ENCODE measurements around the gene NF1. TPM values are rescaled to one million over a fixed set of nuclear protein-coding genes. Genes with fewer than 3 reads are reported as not detected.
"Not testable (repeated sequence)": the region's sequence is repeated elsewhere in the genome, so short reads cannot be mapped to it uniquely, and the experiment has no call there.

The NF1 gene
- total RNA-seq, 4 donors from 2014 or later, result 66.1 to 107 (median 90.9) TPM

GRCh38 chr17:31308372-31309334 is 213.9 kb downstream of the NF1 start:
- DNase-seq (ENCODE audit: low spot score in 2 of 2), result no peak
- peaks cover 0 to 3% (median 0%) of the 10 kb centered on the region in 3 donors for H3K36me3 ChIP-seq
- no peaks in the 10 kb centered on the region for H3K9me3 ChIP-seq
- TF ChIP-seq, protein P1, sequence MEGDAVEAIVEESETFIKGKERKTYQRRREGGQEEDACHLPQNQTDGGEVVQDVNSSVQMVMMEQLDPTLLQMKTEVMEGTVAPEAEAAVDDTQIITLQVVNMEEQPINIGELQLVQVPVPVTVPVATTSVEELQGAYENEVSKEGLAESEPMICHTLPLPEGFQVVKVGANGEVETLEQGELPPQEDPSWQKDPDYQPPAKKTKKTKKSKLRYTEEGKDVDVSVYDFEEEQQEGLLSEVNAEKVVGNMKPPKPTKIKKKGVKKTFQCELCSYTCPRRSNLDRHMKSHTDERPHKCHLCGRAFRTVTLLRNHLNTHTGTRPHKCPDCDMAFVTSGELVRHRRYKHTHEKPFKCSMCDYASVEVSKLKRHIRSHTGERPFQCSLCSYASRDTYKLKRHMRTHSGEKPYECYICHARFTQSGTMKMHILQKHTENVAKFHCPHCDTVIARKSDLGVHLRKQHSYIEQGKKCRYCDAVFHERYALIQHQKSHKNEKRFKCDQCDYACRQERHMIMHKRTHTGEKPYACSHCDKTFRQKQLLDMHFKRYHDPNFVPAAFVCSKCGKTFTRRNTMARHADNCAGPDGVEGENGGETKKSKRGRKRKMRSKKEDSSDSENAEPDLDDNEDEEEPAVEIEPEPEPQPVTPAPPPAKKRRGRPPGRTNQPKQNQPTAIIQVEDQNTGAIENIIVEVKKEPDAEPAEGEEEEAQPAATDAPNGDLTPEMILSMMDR (IDR thresholded peaks at IDR 0.05), result no peak
- TF ChIP-seq POLR2A (IDR thresholded peaks at IDR 0.05) (no peak), EP300 (IDR thresholded peaks at IDR 0.05) (no peak)
- H3K27me3 ChIP-seq, result no peaks in the 10 kb centered on the region
- H3K4me1 ChIP-seq, result no peaks in the 10 kb centered on the region
- H3K27ac ChIP-seq, result peak overlapping the region in 2 of 4 donors; percentile 27 to 43
- H3K4me3 ChIP-seq, result no peak overlapping the region
- WGBS, 2 donors, result 72 to 74% methylated on average over 5 of the region's 5 CpGs

GRCh38 chr17:31309556-31309955 is 214.8 kb downstream of the NF1 start:
- Histone ChIP-seq H3K27me3 (no peaks in the 10 kb centered on the region), H3K4me1 (no peaks in the 10 kb centered on the region), H3K36me3 (peaks cover 0 to 3% (median 0%) of the 10 kb centered on the region in 3 donors), H3K9me3 (no peaks in the 10 kb centered on the region), H3K4me3 (peak overlapping the region in 1 of 4 donors; percentile 43), H3K27ac (peak overlapping the region in 3 of 4 donors; percentile 2 to 43 (median 37))
- WGBS, 2 donors, result 80 to 83% methylated on average over 2 of the region's 2 CpGs
- TF ChIP-seq, protein P1 (IDR thresholded peaks at IDR 0.05), result no peak
- TF ChIP-seq EP300 (IDR thresholded peaks at IDR 0.05), result no peak
- no peak for TF ChIP-seq POLR2A (IDR thresholded peaks at IDR 0.05)
- DNase-seq (ENCODE audit: low spot score in 2 of 2), result no peak

DNA sequence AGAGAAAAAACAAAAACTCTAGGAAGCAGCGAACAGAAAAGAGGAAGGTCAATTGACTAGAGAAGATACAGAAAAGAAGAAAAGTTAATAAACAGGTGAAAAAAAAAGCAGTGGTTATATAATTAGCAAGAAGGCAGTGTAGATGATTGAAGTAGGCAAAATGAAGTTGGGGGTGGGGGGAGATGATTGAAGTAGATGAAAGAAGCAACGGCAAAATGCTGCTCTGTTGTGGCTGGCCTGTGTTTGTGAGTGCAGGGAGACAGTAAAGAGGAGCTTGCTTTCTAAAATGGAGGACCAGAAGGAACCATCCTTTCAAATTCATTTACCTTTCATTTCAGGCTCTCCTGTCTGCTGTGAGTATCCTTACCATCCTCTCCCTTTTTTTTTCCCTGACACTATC is 215.5 kb downstream of the NF1 start:
- Histone ChIP-seq H3K27ac (peak overlapping the region in 3 of 4 donors; percentile 2 to 43 (median 37)), H3K9me3 (no peaks in the 10 kb centered on the region), H3K4me3 (peak overlapping the region in 1 of 4 donors; percentile 43), H3K36me3 (peaks cover 0 to 3% (median 0%) of the 10 kb centered on the region in 3 donors), H3K4me1 (no peaks in the 10 kb centered on the region), H3K27me3 (no peaks in the 10 kb centered on the region)
- TF ChIP-seq, protein P1 (IDR thresholded peaks at IDR 0.05), result no peak
- TF ChIP-seq POLR2A (IDR thresholded peaks at IDR 0.05), result no peak
- TF ChIP-seq EP300 (IDR thresholded peaks at IDR 0.05), result no peak
- no peak for DNase-seq (ENCODE audit: low spot score in 2 of 2)
- WGBS, 2 donors, result 51 to 63% methylated on average over 2 of the region's 2 CpGs

DNA sequence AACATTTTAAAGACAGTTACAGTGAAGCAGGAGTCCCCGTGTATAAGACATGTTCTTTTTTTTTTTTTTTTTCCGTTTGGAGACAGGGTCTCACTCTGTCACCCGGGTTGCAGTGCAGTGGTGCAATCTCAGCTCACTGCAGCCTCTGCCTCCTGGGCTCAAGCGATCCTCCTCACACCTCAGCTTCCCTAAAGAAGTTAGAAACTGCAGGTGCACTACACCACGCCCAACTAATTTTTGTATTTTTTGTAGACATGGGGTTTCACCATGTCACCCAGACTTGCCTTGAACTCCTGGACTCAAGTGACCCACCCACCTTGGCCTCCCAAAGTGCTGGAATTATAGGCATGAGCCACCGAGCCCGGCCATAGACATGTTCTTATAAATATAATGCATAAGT is 216.1 kb downstream of the NF1 start:
- TF ChIP-seq, protein P1 (IDR thresholded peaks at IDR 0.05), result no peak
- TF ChIP-seq POLR2A (IDR thresholded peaks at IDR 0.05) (no peak), EP300 (IDR thresholded peaks at IDR 0.05) (no peak)
- peak overlapping the region in 2 of 4 donors; percentile 38 to 43 for H3K4me3 ChIP-seq
- no peak for DNase-seq (ENCODE audit: low spot score in 2 of 2)
- peak overlapping the region in 2 of 4 donors; percentile 37 to 72 for H3K27ac ChIP-seq
- no peaks in the 10 kb centered on the region for H3K27me3 ChIP-seq
- no peaks in the 10 kb centered on the region for H3K4me1 ChIP-seq
- 77 to 81% methylated on average over 7 of the region's 7 CpGs for whole genome bisulfite sequencing, 2 donors
- H3K9me3 ChIP-seq, result no peaks in the 10 kb centered on the region
- peaks cover 0 to 3% (median 0%) of the 10 kb centered on the region in 3 donors for H3K36me3 ChIP-seq

DNA sequence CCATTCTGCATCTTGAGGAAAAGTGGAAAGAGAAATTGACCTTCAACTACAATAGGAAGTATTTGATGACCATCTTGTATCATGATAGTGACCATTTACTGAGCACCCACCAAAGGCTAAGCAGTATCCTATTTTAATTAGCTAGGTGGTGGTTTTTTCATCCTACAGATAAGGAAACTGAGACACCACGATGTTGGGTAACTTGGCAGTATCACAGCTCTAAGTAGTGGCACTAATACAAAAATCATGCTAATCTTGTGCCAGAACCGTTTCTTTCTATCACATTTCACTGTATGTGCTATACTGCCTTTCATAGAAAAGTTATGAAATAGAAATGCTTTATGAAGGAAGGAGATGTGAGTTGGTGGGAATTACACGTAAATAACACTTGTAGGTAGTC is 216.7 kb downstream of the NF1 start:
- no peaks in the 10 kb centered on the region for H3K27me3 ChIP-seq
- H3K27ac ChIP-seq, result peak overlapping the region in 3 of 4 donors; percentile 26 to 72 (median 31)
- TF ChIP-seq EP300 (IDR thresholded peaks at IDR 0.05), result no peak
- TF ChIP-seq POLR2A (IDR thresholded peaks at IDR 0.05), result no peak
- TF ChIP-seq, protein P1 (IDR thresholded peaks at IDR 0.05), result no peak
- peaks cover 0 to 3% (median 0%) of the 10 kb centered on the region in 3 donors for H3K36me3 ChIP-seq
- H3K4me3 ChIP-seq, result peak overlapping the region in 2 of 4 donors; percentile 38 to 43
- H3K9me3 ChIP-seq, result no peaks in the 10 kb centered on the region
- no peak for DNase-seq (ENCODE audit: low spot score in 2 of 2)
- 82 to 84% methylated on average over 3 of the region's 3 CpGs for WGBS, 2 donors
- peaks cover 0 to 3% (median 0%) of the 10 kb centered on the region in 4 donors for H3K4me1 ChIP-seq

DNA sequence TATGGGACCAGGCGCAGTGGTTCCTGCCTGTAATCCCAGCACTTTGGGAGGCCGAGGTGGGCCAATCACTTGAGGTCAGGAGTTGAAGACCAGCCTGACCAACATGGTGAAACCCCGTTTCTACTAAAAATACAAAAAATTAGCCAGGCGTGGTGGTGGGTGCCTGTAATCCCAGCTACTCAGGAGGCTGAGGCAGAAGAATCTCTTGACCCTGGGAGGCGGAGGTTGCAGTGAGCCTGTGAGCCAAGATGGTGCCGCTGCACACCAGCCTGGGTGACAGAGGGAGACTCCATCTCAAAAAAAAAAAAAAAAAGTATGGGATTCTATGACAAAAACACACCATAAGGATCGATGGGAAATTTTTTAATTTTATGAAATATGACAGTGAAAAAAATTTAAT is 217.4 kb downstream of the NF1 start:
- H3K9me3 ChIP-seq; H3K27me3 ChIP-seq; DNase-seq (ENCODE audit: low spot score in 2 of 2); H3K4me1 ChIP-seq; H3K36me3 ChIP-seq: not testable (repeated sequence)
- peak overlapping the region in 2 of 4 donors; percentile 38 to 43 for H3K4me3 ChIP-seq
- H3K27ac ChIP-seq, result peak overlapping the region in 3 of 4 donors; percentile 26 to 72 (median 31)
- WGBS, 2 donors, result 77 to 82% methylated on average over 7 of the region's 7 CpGs

Measured in tibial nerve (tissue), 4 donors.